T-helper 2 cell treated with Interferon-gamma antibody and Interleukin-4, amounts not matched to agents 5 μg/mL and 100 μg/mL, for 36 hours (primary cell): ENCODE measurements around the gene CCL16.
A peak's percentile ranks its signal among the peaks of the same experiment; 100 is the strongest.

Source experiments
- DNase-seq: peaks from one replicate; pipeline ENCODE4 v3.0.0; 2021; ENCODE audit warnings: low spot score
- H3K27ac Mint-ChIP-seq: one replicate; pipeline ENCODE4 v1.8.0; 2021; ENCODE audit warnings: mild to moderate bottlenecking, mixed read lengths
- H3K27me3 Mint-ChIP-seq: one replicate; pipeline ENCODE4 v1.8.0; 2021; ENCODE audit warnings: low read depth, mixed read lengths
- H3K36me3 Mint-ChIP-seq: one replicate; pipeline ENCODE4 v1.8.0; 2021; ENCODE audit warnings: low read depth, mixed read lengths
- H3K4me1 Mint-ChIP-seq: one replicate; pipeline ENCODE4 v1.8.0; 2021; ENCODE audit warnings: low read depth, mixed read lengths
- H3K4me3 Mint-ChIP-seq: one replicate; pipeline ENCODE4 v1.8.0; 2022; ENCODE audit warnings: mild to moderate bottlenecking, moderate library complexity, mixed read lengths
- H3K9me3 Mint-ChIP-seq: one replicate; pipeline ENCODE4 v1.8.0; 2021; ENCODE audit warnings: mixed read lengths

The CCL16 gene

GRCh38 chr17:35973333-35974260 lies 7.7 kb downstream of the CCL16 start:
- H3K9me3 Mint-ChIP-seq: no peaks in the 10 kb centered on the region
- no peak for DNase-seq
- no peaks in the 10 kb centered on the region for H3K36me3 Mint-ChIP-seq
- no peaks in the 10 kb centered on the region for H3K4me1 Mint-ChIP-seq
- H3K27me3 Mint-ChIP-seq: peaks cover 9% of the 10 kb centered on the region
- no peak overlapping the region for H3K27ac Mint-ChIP-seq
- H3K4me3 Mint-ChIP-seq: no peak overlapping the region

- Mint-ChIP-seq H3K27me3 (peaks cover 9% of the 10 kb centered on the region), H3K27ac (no peak overlapping the region), H3K9me3 (no peaks in the 10 kb centered on the region), H3K36me3 (no peaks in the 10 kb centered on the region), H3K4me1 (no peaks in the 10 kb centered on the region), H3K4me3 (no peak overlapping the region)
- no peak for DNase-seq
Observed at GRCh38 chr17:35972945-35973332, 8.4 kb downstream of the CCL16 start.

DNA sequence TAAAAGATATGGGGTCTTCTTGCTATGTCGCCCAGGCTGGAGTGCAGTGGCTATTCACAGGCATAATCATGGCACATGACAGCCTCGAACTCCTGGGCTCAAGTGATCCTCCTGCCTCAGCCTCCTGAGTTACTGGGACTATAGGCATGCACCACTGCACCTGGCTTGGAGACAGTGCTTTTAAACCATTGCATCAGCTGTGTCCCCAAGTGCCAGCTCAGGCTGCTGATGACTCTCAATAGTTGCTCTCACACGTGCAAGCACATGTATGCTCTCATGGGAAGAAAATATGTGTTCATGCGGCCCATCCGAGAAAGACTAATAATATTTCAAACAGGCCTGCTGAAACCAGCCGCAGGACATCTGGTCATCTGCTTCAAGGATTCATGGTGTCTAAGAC lies 8.8 kb downstream of the CCL16 start:
- H3K27me3 Mint-ChIP-seq: peaks cover 9% of the 10 kb centered on the region
- H3K9me3 Mint-ChIP-seq: no peaks in the 10 kb centered on the region
- H3K36me3 Mint-ChIP-seq: no peaks in the 10 kb centered on the region
- no peak overlapping the region for H3K27ac Mint-ChIP-seq
- DNase-seq: no peak
- H3K4me1 Mint-ChIP-seq: no peaks in the 10 kb centered on the region
- H3K4me3 Mint-ChIP-seq: no peak overlapping the region

DNA sequence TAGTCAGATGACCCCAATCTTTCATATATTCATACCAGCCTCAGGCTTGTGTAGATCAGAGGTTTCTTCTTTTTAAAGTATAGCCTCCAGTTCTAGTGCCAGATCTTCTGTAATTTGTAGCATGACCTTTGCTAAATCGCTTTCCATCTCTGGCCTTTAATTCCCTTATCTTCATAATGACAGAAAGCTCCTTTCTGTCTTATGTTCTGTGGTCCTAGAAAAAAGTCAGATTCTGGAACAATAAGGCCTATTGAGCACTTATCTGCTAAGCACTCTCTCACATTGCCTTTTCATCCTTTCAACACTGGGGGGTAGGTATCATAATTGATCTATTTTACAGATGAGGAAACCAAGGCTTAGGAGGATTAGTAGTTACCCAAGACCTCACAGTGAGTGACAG lies 9.2 kb downstream of the CCL16 start:
- peaks cover 9% of the 10 kb centered on the region for H3K27me3 Mint-ChIP-seq

GRCh38 chr17:35969558-35970380 lies 11.5 kb downstream of the CCL16 start:
- H3K27me3 Mint-ChIP-seq: peaks cover 12% of the 10 kb centered on the region
- H3K4me1 Mint-ChIP-seq: peaks cover 3% of the 10 kb centered on the region
- H3K9me3 Mint-ChIP-seq: no peaks in the 10 kb centered on the region
- H3K27ac Mint-ChIP-seq: no peak overlapping the region
- no peak overlapping the region for H3K4me3 Mint-ChIP-seq
- no peaks in the 10 kb centered on the region for H3K36me3 Mint-ChIP-seq
- DNase-seq: peak; percentile 45

More for the DNA sequence above, 9.2 kb downstream of the CCL16 start:
- DNase-seq: no peak
- H3K4me1 Mint-ChIP-seq: no peaks in the 10 kb centered on the region
- no peaks in the 10 kb centered on the region for H3K36me3 Mint-ChIP-seq
- H3K4me3 Mint-ChIP-seq: no peak overlapping the region
- H3K9me3 Mint-ChIP-seq: no peaks in the 10 kb centered on the region
- H3K27ac Mint-ChIP-seq: no peak overlapping the region

DNA sequence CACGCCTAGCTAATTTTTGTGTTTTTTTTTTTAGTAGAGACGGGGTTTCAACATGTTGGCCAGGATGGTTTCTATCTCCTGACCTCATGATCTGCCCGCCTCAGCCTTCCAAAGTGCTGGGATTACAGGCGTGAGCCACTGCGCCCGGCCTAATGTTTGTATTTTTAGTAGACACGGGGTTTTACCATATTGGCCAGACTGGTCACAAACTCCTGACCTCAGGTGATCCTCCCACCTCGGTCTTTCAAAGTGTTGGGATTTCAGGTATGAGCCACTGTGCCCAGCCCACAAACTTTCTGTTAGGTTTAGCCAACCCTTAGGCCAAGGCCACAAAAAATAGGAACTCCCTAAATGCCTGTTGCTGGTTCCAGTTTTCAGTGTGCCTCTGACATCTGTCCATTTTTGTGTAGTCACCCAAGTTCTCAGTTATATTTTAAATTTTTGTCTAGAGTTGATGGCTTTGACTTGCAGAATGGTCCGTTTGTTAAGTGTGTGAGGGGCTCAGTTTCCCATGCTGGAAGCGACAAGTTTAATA lies 12.7 kb downstream of the CCL16 start:
- no peaks in the 10 kb centered on the region for H3K36me3 Mint-ChIP-seq
- no peak overlapping the region for H3K27ac Mint-ChIP-seq
- no peak for DNase-seq
- H3K9me3 Mint-ChIP-seq: no peaks in the 10 kb centered on the region
- peaks cover 13% of the 10 kb centered on the region for H3K27me3 Mint-ChIP-seq
- peaks cover 3% of the 10 kb centered on the region for H3K4me1 Mint-ChIP-seq
- H3K4me3 Mint-ChIP-seq: no peak overlapping the region

GRCh38 chr17:35965272-35965671 lies 16.0 kb downstream of the CCL16 start:
- no peaks in the 10 kb centered on the region for H3K36me3 Mint-ChIP-seq
- DNase-seq: no peak
- peaks cover 16% of the 10 kb centered on the region for H3K27me3 Mint-ChIP-seq
- no peak overlapping the region for H3K27ac Mint-ChIP-seq
- no peak overlapping the region for H3K4me3 Mint-ChIP-seq
- H3K4me1 Mint-ChIP-seq: peaks cover 3% of the 10 kb centered on the region
- H3K9me3 Mint-ChIP-seq: no peaks in the 10 kb centered on the region

- peaks cover 25% of the 10 kb centered on the region for H3K27me3 Mint-ChIP-seq
- H3K9me3 Mint-ChIP-seq: no peaks in the 10 kb centered on the region
- H3K4me1 Mint-ChIP-seq: peaks cover 3% of the 10 kb centered on the region
- no peak overlapping the region for H3K4me3 Mint-ChIP-seq
- no peak for DNase-seq
- H3K27ac Mint-ChIP-seq: no peak overlapping the region
- no peaks in the 10 kb centered on the region for H3K36me3 Mint-ChIP-seq
Observed at GRCh38 chr17:35963663-35964062, 17.6 kb downstream of the CCL16 start.

DNA sequence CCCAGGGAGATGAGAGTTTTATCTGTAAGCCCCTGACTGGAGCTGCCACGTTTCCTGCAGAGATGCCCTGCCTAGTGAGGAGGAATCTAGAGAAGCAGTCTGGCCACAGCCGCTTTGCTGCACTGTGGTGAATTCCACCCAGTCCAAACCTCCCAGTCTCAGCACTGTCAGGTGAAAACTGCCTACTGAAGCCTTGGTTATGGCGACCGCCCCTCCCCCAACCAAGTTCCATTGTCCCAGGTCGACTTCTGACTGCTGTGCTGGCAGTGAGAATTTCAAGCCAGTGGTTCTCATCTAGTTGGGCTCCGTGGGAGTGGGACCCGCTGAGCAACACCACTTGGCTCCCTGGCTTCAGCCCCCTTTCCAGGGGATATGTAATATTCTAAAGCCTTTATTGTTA lies 27.6 kb downstream of the CCL16 start:
- H3K36me3 Mint-ChIP-seq: no peaks in the 10 kb centered on the region
- no peaks in the 10 kb centered on the region for H3K9me3 Mint-ChIP-seq
- H3K27ac Mint-ChIP-seq: no peak overlapping the region
- H3K4me3 Mint-ChIP-seq: no peak overlapping the region
- H3K27me3 Mint-ChIP-seq: peaks cover 32% of the 10 kb centered on the region
- no peak for DNase-seq
- H3K4me1 Mint-ChIP-seq: no peaks in the 10 kb centered on the region

DNA sequence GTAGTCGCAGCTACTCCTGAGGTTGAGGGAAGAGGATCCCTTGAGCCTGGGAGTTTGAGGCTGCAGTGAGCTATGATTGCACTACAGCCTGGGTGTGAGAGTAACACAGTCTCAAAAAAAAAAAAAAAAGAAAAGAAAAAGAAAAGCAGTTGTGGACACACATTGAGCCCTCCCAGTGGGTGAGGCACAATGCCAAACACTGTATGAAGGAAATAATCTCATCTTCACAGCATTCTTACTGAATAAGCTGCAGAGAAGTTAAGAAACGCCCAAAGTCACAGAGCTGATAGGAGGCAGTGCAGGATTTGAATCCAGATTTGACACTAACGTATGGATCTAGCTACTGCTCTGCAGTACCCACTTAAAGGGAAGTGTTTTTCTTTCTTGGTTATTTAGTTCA lies 31.9 kb downstream of the CCL16 start:
- H3K4me1 Mint-ChIP-seq: no peaks in the 10 kb centered on the region
- no peak for DNase-seq
- no peak overlapping the region for H3K27ac Mint-ChIP-seq
- no peaks in the 10 kb centered on the region for H3K9me3 Mint-ChIP-seq
- H3K4me3 Mint-ChIP-seq: no peak overlapping the region
- H3K36me3 Mint-ChIP-seq: no peaks in the 10 kb centered on the region
- peaks cover 9% of the 10 kb centered on the region for H3K27me3 Mint-ChIP-seq

DNA sequence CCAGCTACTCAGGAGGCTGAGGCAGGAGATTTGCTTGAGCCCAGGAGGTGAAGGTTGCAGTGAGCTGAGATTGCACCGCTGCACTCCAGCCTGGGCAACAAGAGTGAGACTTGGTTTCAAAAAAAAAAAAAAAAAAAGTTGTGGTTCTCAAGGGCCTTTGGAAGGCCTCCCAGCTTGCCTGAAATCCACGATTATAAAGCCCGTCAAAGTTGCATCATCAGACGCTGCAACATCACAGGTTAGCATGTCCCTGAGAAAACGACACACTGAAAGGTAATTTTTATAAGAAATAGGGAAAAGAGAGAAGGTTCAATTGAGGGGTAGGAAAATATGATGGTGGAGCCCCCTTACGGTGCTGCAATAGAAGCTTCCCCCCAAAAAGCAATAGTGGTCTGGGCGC lies 33.2 kb downstream of the CCL16 start:
- H3K27me3 Mint-ChIP-seq: peaks cover 9% of the 10 kb centered on the region
- no peaks in the 10 kb centered on the region for H3K9me3 Mint-ChIP-seq
- H3K4me3 Mint-ChIP-seq: no peak overlapping the region
- H3K27ac Mint-ChIP-seq: no peak overlapping the region
- no peaks in the 10 kb centered on the region for H3K4me1 Mint-ChIP-seq
- no peaks in the 10 kb centered on the region for H3K36me3 Mint-ChIP-seq
- DNase-seq: no peak

GRCh38 chr17:35947156-35947585 lies 34.1 kb downstream of the CCL16 start:
- H3K36me3 Mint-ChIP-seq: no peaks in the 10 kb centered on the region
- no peak overlapping the region for H3K27ac Mint-ChIP-seq
- no peak overlapping the region for H3K4me3 Mint-ChIP-seq

GRCh38 chr17:35944151-35944550 lies 37.1 kb downstream of the CCL16 start:
- H3K4me1 Mint-ChIP-seq: no peaks in the 10 kb centered on the region
- H3K27me3 Mint-ChIP-seq: peaks cover 2% of the 10 kb centered on the region
- H3K9me3 Mint-ChIP-seq: no peaks in the 10 kb centered on the region
- no peak overlapping the region for H3K4me3 Mint-ChIP-seq
- no peak overlapping the region for H3K27ac Mint-ChIP-seq
- DNase-seq: no peak
- no peaks in the 10 kb centered on the region for H3K36me3 Mint-ChIP-seq

More at GRCh38 chr17:35947156-35947585, 34.1 kb downstream of the CCL16 start:
- Mint-ChIP-seq H3K4me1 (no peaks in the 10 kb centered on the region), H3K27me3 (peaks cover 9% of the 10 kb centered on the region), H3K9me3 (no peaks in the 10 kb centered on the region)
- DNase-seq: peak; percentile 19

DNA sequence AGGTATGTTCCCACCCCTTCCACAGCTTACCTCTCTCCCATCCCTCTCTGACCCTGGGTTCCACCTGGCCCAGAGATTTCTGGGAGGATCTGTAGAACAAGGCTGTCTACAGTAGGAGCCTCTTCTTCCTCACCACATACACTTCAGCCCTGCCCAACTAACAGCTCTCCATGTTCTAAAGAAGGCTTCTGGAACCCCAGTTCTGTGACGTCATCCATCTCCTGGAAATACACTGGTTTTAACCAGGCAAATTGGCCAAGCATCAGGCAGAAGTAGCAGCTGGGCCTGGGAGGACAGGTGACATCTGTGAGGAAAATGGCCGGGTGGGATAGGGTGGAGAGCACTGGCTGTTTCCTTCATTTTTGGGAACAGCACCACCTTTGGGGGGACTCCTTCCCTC lies 37.8 kb downstream of the CCL16 start, which contains the start of gene LYZL6:
LYZL6 (minus strand) TSS at position 177 of the 400 bp plus-strand sequence. CDS start 4,357 bp downstream, outside the sequence.
- Mint-ChIP-seq H3K27ac (no peak within 1 kb of the TSS), H3K27me3 (peaks cover 5% of the 10 kb centered on the region), H3K4me3 (no peak within 1 kb of the TSS), H3K9me3 (no peaks in the 10 kb centered on the region), H3K4me1 (no peaks in the 10 kb centered on the region), H3K36me3 (no peaks in the 10 kb centered on the region)
- no peak for DNase-seq
